Activated naive CD8-positive, alpha-beta T cell treated with anti-CD3 and anti-CD28 coated beads for 36 hours (primary cell): Measurements from ENCODE around the gene RMND5B. TPM values are rescaled to one million over a fixed set of nuclear protein-coding genes. Genes with fewer than 3 reads are reported as not detected.
"Not testable (repeated sequence)": the region's sequence is repeated elsewhere in the genome, so short reads cannot be mapped to it uniquely, and the experiment has no call there.

Source experiments
- DNase-seq: peaks from one replicate; pipeline ENCODE4 v3.0.0; 2021
- H3K27ac Mint-ChIP-seq: one replicate; pipeline ENCODE4 v1.8.0; 2022; ENCODE audit warnings: mild to moderate bottlenecking, moderate library complexity, mixed read lengths
- H3K27me3 Mint-ChIP-seq: one replicate; pipeline ENCODE4 v1.8.0; 2022; ENCODE audit warnings: mild to moderate bottlenecking, mixed read lengths
- H3K36me3 Mint-ChIP-seq: one replicate; pipeline ENCODE4 v1.8.0; 2021; ENCODE audit warnings: mild to moderate bottlenecking, mixed read lengths
- H3K4me1 Mint-ChIP-seq: one replicate; pipeline ENCODE4 v1.8.0; 2021; ENCODE audit warnings: mixed read lengths
- H3K4me3 Mint-ChIP-seq: one replicate; pipeline ENCODE4 v1.8.0; 2022; ENCODE audit warnings: mild to moderate bottlenecking, moderate library complexity, mixed read lengths
- H3K9me3 Mint-ChIP-seq: one replicate; pipeline ENCODE4 v1.8.0; 2022; ENCODE audit warnings: mixed read lengths
- total RNA-seq, 2 experiments: library from RNA; stranded (reverse); gene quantifications; one replicate each; pipeline ENCODE4 v1.2.3, GENCODE V29; 2021

Gene RMND5B
- total RNA-seq, 2 experiments from 2014 or later: 26.2 to 26.7 TPM

DNA sequence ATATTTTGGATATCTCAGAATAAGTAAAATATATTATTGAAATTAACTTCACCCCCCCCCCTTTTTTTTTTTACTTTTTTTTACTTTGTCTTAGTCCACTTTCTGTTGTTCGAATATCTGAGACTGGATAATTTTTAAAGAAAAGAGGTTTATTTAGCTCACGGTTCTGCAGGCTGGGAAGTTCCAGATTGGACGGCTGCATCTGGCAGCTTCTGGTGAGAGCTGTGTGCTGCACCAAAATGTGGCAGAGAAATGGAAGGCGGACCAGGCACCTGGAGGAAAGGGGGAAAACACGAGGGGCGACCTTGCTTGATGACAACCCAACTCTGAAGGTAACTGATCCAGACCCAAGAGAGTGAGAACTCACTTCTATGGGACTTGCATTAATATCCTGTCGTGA lies 62.0 kb downstream of the RMND5B start:
- Mint-ChIP-seq H3K9me3 (no peaks in the 10 kb centered on the region), H3K27ac (no peak overlapping the region), H3K36me3 (peaks cover 2% of the 10 kb centered on the region), H3K27me3 (peaks cover 26% of the 10 kb centered on the region), H3K4me3 (no peak overlapping the region), H3K4me1 (peaks cover 17% of the 10 kb centered on the region)
- no peak for DNase-seq

DNA sequence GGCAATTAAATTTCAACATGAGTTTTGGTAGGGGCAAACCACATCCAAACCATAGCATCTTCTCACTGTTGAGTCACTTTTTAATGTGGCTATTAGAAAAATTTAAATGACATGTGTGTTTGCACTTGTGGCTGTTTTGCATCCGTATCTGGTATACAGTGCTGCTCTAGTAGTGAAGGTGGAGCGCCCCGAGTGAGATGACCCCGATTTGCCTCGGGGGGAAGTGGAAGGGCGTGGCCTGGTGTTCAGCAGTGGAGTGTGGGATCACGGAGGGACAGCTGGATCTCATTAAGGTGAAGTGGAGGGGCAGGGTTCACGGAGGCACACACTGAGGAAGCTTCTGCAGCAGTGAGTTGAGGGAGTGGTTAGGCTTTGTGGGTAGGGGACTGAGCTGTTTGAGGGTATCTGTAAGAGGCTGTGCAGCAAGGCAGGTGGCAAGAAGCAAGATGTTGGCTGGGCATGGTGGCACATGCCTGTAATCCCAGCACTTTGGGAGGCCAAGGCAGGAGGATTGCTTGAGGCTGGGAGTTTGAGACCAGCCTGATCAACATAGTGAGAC lies 62.5 kb downstream of the RMND5B start:
- H3K36me3 Mint-ChIP-seq: peaks cover 2% of the 10 kb centered on the region
- H3K27me3 Mint-ChIP-seq: peaks cover 26% of the 10 kb centered on the region
- DNase-seq: no peak
- H3K27ac Mint-ChIP-seq: no peak overlapping the region
- no peaks in the 10 kb centered on the region for H3K9me3 Mint-ChIP-seq
- no peak overlapping the region for H3K4me3 Mint-ChIP-seq
- H3K4me1 Mint-ChIP-seq: peaks cover 17% of the 10 kb centered on the region

DNA sequence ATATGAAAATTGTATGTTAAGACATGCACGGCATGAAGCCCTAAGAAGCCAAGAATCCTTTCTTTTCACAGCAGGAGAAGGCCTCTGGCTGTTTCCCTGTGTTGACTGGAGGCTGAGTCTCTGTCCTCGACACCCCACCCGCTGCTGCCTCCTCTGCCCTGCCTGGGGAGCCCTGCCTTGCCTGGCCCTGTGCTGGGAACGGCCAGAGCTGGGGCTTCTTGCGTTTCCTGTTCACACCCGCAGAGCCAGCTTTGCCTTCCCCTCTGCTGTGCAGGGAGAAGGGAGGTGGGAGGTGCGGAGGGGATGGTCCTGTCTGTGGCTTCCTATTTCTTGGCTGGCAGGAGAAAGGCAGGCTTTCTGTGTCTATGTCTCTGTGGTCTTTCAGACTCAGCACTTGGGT lies 63.2 kb downstream of the RMND5B start:
- Mint-ChIP-seq H3K27ac (no peak overlapping the region), H3K36me3 (peaks cover 2% of the 10 kb centered on the region), H3K9me3 (no peaks in the 10 kb centered on the region), H3K4me1 (peaks cover 17% of the 10 kb centered on the region), H3K4me3 (no peak overlapping the region), H3K27me3 (peaks cover 26% of the 10 kb centered on the region)
- DNase-seq: no peak

DNA sequence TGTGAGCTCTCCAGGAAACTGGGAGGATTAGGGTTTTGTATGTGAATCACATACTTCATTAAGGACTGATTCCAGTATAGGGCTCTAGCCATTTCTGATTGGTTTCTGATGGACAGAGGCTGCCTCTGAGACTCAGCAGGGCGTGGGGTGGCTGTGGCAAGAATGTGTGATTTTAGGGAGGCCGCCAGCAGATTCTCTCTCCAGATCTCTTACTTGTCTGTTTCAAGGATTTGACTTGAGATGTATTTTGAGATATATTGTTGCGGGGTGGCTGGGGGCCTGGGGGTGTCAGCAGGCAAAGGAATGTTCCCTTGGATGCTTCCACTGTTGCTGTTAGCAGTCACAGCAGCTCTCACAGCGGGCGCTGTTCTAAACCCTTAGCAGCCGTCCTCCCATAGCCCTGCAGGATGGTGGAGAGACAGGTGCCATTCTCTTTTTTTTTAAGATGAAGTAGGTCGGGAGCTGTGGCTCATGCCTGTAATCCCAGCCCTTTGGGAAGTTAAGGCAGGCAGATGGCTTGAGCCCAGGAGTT lies 65.5 kb downstream of the RMND5B start:
- no peaks in the 10 kb centered on the region for H3K9me3 Mint-ChIP-seq
- peaks cover 17% of the 10 kb centered on the region for H3K4me1 Mint-ChIP-seq
- DNase-seq: no peak
- H3K4me3 Mint-ChIP-seq: no peak overlapping the region
- H3K27ac Mint-ChIP-seq: no peak overlapping the region
- H3K36me3 Mint-ChIP-seq: peaks cover 2% of the 10 kb centered on the region
- peaks cover 26% of the 10 kb centered on the region for H3K27me3 Mint-ChIP-seq

- Mint-ChIP-seq H3K36me3 (peaks cover 2% of the 10 kb centered on the region), H3K4me1 (peaks cover 19% of the 10 kb centered on the region), H3K27me3 (peaks cover 23% of the 10 kb centered on the region), H3K4me3 (no peak overlapping the region), H3K9me3 (no peaks in the 10 kb centered on the region), H3K27ac (no peak overlapping the region)
- no peak for DNase-seq
These were observed 66.2 kb downstream of the RMND5B start for GRCh38 chr5:178196986-178197385.

GRCh38 chr5:178198151-178198550 lies 67.3 kb downstream of the RMND5B start:
- H3K9me3 Mint-ChIP-seq, H3K36me3 Mint-ChIP-seq, H3K4me3 Mint-ChIP-seq: not testable (repeated sequence)

DNA sequence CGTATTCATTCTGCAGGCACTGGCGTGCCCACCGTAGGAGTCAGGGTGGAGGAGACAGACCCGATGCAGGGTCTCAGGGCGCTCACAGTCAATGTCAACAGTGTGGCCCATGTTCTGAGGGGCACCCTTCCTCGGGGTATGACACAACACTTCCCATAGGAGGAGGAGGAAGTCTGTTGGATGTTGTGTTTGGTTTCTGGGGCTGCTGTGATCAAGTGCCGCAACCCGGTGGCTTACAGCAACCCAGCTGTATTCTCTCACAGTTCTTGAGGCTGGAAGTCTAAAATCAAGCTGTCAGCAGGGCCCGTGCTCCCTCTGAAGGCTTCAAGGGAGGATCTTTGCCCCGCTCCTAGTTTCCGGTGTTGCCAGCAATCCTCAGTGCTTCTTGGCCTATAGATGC lies 67.9 kb downstream of the RMND5B start:
- Mint-ChIP-seq H3K4me3 (no peak overlapping the region), H3K9me3 (no peaks in the 10 kb centered on the region), H3K36me3 (no peaks in the 10 kb centered on the region), H3K4me1 (peaks cover 11% of the 10 kb centered on the region), H3K27ac (no peak overlapping the region), H3K27me3 (peaks cover 11% of the 10 kb centered on the region)
- no peak for DNase-seq

More at GRCh38 chr5:178198151-178198550, 67.3 kb downstream of the RMND5B start:
- DNase-seq, H3K27ac Mint-ChIP-seq: not testable (repeated sequence)
- Mint-ChIP-seq H3K27me3 (peaks cover 15% of the 10 kb centered on the region), H3K4me1 (peaks cover 16% of the 10 kb centered on the region)

DNA sequence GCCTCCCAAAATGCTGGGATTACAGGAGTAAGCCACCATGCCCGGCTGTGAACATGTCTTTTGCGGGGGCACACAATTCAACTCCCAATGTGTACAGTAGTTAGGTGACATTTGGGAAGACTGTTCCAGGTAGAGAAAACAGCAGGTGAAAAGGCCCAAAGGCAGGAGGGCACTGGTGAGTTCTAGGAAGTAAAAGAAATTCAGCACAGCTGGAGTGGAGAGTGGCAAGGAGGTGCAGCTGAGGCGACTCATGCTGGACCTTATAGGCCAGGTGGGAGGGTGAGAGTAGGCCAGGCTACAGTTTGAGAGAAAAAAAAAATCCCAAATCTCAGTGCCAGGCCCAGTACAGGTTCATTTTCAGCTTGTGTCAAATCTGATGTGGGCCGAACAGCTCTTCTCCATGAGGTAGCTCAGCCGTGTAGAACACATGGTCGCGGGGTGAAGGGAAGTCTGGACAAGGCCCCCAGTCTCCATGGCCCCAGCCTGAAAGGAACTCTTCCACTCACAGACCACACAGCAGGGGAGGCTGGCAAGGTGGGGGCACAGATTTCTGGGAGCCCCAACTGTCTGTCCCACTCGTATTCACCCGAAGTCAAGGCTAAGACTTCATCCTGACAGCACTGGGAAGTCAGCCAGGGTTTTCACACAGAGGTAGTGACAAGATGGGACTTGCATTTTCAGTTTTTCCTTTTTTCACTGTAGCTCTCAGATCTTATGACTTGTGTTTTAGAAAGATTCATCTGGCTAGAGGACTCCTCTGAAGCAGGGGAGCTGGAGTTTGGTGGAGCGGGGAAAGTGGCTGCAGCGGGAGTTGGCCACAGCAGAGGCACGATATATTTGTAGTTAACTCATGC lies 69.0 kb downstream of the RMND5B start:
- Mint-ChIP-seq H3K27ac (no peak overlapping the region), H3K4me1 (peaks cover 8% of the 10 kb centered on the region), H3K9me3 (peaks cover 2% of the 10 kb centered on the region), H3K36me3 (peaks cover 3% of the 10 kb centered on the region), H3K27me3 (peaks cover 8% of the 10 kb centered on the region), H3K4me3 (no peak overlapping the region)
- DNase-seq: no peak

Other genes starting within 250 kb of the RMND5B start
- not detected for gene PROP1, start 134.8 kb upstream of the RMND5B start, total RNA-seq
- gene N4BP3, start 17.5 kb upstream of the RMND5B start, total RNA-seq: 10 to 100 TPM; 12.3 to 12.9 TPM
- gene NHP2, start 22.9 kb downstream of the RMND5B start, total RNA-seq: 100 to 1,000 TPM; 349 to 354 TPM
- not detected for gene GMCL2, start 56.4 kb downstream of the RMND5B start, total RNA-seq
- 100 to 1,000 TPM; 599 to 600 TPM for gene HNRNPAB, start 73.5 kb downstream of the RMND5B start, total RNA-seq
- gene PHYKPL, start 101.8 kb downstream of the RMND5B start, total RNA-seq: 10 to 100 TPM; 47.4 to 54.8 TPM